SKM-1 treated with dmso at 0.1 percent for 144 hours (cell line): ENCODE results near the gene ACTR3C.
"Not testable (repeated sequence)": the region's sequence is repeated elsewhere in the genome, so short reads cannot be mapped to it uniquely, and the experiment has no call there.

Experiments used
- DNase-seq: peaks from one replicate; lab custom pipeline; 2025; ENCODE audit not compliant: unreplicated experiment; lab: John Stamatoyannopoulos, UW

Gene ACTR3C

GRCh38 chr7:150337179-150337578, 13.8 kb upstream of the ACTR3C start:
- no peak for DNase-seq

- no peak for DNase-seq
These were observed 13.4 kb upstream of the ACTR3C start for GRCh38 chr7:150336746-150337145.

GRCh38 chr7:150335774-150336112, 12.4 kb upstream of the ACTR3C start:
- DNase-seq, result no peak

- DNase-seq, result no peak
These were observed 11.9 kb upstream of the ACTR3C start for GRCh38 chr7:150335108-150335773.

- DNase-seq, result no peak
These were observed 10.8 kb upstream of the ACTR3C start for GRCh38 chr7:150334108-150334507.

- no peak for DNase-seq
These were observed 10.3 kb upstream of the ACTR3C start for GRCh38 chr7:150333659-150334058.

- no peak for DNase-seq
These were observed 9.7 kb upstream of the ACTR3C start for GRCh38 chr7:150332852-150333635.

- no peak for DNase-seq
These were observed 7.0 kb upstream of the ACTR3C start for GRCh38 chr7:150330211-150330885.

- no peak for DNase-seq
These were observed 6.2 kb upstream of the ACTR3C start for GRCh38 chr7:150329331-150330120.

- no peak for DNase-seq
These were observed 4.0 kb upstream of the ACTR3C start for GRCh38 chr7:150327308-150327707.

GRCh38 chr7:150326657-150327268, 3.4 kb upstream of the ACTR3C start:
- DNase-seq, result no peak

- no peak for DNase-seq
These were observed 2.6 kb upstream of the ACTR3C start for GRCh38 chr7:150325901-150326300.

- DNase-seq, result peak; percentile 62
These were observed 1.8 kb upstream of the ACTR3C start for GRCh38 chr7:150325110-150325611.

GRCh38 chr7:150324373-150324961, 1.1 kb upstream of the ACTR3C start:
- DNase-seq, result no peak

GRCh38 chr7:150323682-150324372, 482 bp upstream of the ACTR3C start:
- no peak for DNase-seq

GRCh38 chr7:150322114-150322832, 1.1 kb downstream of the ACTR3C start:
- no peak for DNase-seq

GRCh38 chr7:150321788-150322113, 1.6 kb downstream of the ACTR3C start:
- DNase-seq, result no peak

- no peak for DNase-seq
These were observed 5.4 kb downstream of the ACTR3C start for GRCh38 chr7:150317748-150318444.

GRCh38 chr7:150316987-150317386, 6.4 kb downstream of the ACTR3C start:
- not testable (repeated sequence) for DNase-seq
